HG03060 (cell line): ENCODE data around the gene PHF21B.
"Not testable (repeated sequence)": the region's sequence is repeated elsewhere in the genome, so short reads cannot be mapped to it uniquely, and the experiment has no call there.

Experiments used
- ATAC-seq: cut with Tn5 transposase; IDR thresholded peaks from one replicate; pipeline ENCODE4 v1.9.1; 2021; ENCODE audit warnings: low read depth, moderate number of reproducible peaks; ENCODE audit not compliant: unreplicated experiment

The PHF21B gene

DNA sequence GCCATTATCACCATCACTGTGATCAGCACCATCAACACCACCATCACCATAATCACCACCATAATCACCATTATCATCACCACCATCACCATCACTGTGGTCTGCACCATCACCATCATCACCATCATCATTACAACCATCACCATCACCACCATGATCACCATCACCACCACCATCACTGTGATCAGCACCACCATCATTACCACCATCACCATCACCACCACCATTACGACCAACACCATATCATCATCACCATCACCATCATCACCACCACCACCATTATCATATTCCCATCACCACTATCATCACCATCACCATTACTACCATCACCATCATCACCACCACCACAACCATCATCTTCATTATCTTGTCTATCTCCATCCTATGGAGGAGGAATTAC, 125.2 kb downstream of the PHF21B start:
- ATAC-seq: no peak

DNA sequence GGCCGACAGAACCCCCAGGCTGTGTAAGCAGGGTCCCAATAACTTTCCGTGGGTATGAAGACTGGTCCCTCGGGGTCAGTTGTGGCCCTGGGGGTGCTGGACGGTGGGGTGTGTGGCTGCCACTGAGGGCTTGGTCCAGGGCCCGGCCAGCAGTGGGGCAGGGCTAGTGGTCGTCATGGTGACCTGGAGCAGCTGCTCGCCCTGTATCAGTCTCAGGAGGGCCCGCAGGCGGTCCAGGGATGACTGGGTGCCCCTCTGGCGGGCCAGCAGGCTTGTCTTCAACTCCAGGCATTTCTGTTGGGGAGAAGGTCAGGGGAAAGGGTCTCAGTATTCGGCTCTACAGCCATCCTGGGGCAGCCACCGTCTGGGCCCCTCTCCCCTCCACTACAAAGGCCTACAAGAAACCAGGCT, 126.8 kb downstream of the PHF21B start:
- no peak for ATAC-seq

- ATAC-seq: no peak
These were observed 127.4 kb downstream of the PHF21B start for GRCh38 chr22:44882226-44882905.

- no peak for ATAC-seq
These were observed 128.2 kb downstream of the PHF21B start for GRCh38 chr22:44881624-44882023.

DNA sequence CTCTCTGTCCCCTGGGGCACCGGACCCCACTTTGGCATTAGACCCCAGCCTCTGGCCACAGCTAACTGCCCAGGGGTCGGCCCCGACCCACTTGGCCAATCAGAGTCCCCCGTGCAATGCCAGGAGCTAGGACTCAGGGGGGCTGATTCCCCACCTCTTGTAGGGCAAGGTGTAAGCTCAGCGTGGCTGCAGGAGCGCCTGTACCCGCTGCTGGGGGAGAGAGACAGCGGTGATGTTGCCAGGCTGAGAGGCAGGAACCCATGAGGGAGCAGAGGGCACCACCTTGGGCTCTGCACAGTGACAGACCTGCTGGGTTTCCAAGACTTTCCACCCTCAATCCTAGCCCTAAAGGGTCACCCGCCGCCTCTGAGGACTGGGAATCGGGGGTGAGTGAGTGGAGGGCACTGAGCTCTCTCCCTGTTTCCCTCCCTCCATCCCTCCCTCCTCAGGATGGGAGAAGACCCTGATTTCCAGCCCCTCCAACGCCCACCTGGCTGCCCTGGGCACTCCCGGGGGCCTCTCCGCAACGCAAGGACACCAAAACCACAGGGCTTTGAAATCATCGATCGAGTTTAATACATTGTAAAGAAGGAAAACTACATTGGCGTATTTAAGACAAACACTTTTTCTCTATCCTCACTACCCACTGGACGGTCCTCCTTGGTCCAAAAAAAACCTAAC, 129.1 kb downstream of the PHF21B start:
- ATAC-seq: no peak

DNA sequence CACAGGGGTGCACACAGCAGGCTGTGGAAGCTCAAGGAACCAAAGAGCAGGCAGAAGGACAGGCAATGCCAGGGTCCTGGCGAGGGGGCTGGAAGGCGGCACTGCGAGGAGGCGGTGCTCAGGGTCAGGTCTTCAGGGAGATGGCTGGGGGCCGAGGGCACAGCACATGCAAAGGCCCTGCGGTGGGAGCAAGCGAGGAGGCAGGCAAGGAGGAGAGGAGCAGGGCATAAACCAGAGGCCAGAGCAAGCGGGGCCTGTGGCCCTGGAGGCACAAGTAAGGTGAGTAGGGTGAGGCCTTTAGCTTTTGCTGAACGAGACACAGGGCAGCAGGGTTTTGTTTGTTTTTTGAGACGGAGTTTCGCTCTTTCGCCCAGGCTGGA, 130.5 kb downstream of the PHF21B start:
- ATAC-seq: no peak

DNA sequence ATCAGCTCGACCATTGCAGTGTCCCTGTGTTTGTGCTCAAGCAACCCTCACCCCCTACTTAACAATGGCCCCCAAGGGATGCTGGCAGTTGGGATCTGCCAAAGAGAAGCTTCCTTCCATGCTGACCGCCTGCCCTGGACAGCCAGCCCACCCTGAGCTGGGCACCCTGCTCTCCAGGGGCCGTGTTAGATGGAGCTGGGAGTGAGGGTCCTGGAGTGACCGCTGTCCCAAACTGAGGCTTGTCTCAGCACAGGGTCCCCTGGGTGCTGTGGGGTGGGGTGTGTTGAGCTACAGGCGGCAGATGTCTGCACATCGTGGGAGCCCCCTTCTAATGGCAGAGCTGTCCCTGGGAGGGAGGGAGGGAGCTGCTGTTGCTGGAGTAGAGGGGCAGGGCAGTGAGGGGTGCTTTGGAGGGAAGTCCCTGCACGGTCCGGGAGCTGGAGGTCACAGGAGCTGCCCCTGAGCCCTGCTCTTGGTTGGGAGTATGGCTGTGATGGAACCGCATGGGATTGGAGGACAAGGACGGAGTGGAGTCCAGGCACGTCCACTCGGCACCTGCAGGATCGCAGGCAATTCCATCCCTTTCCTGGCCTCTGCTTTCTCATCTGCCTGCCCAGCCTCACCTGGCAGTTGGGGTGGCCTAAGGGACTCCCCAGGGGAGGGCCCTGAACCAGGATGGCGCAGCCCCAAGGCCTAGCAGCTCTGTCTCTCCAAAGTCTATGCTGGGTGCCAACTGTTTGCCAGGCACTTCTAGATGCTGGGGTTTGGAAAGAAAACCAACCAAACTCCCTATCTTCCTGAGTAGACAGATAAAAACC, 131.1 kb downstream of the PHF21B start:
- no peak for ATAC-seq

DNA sequence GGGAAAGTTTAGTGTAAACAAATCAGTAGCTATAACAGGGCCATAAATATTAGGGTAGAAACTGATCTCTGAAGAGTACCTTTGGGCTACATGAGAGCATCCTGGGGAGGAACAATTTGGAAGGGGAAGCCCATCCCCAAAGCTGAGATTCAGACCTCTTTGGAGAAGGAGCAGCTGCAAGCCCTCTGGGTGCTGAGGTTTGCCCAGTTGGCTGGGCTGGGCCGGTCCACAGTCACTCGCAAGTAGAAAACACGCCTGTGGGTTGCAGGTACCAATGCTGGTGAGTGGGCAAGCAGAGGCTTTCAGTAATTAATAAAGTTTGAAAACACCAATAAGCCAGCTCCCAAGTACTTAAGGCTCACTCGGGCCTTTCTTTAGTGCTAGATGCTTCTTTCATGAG, 132.9 kb downstream of the PHF21B start:
- ATAC-seq: no peak

- ATAC-seq: no peak
These were observed 138.0 kb downstream of the PHF21B start for GRCh38 chr22:44871782-44872181.

DNA sequence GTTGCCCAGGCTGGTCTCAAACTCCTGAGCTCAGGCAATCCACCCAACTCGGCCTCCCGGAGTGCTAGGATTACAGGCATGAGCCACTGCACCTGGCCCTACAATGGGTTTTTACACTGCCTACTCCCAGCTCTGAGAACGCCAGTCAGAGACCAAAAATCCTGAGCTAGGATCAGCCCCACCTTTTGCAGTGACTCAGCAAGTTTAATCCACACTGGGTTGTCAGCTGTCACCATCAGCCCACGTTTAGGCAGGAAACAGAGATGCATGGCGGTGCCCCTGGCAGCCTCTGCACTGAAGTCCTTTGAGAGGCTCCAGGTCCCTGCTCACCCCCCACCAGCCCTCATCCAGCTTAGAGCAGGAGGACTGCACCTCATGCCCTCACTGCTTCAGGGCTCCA, 139.8 kb downstream of the PHF21B start:
- ATAC-seq: no peak

- no peak for ATAC-seq
These were observed 140.6 kb downstream of the PHF21B start for GRCh38 chr22:44869196-44869595.

DNA sequence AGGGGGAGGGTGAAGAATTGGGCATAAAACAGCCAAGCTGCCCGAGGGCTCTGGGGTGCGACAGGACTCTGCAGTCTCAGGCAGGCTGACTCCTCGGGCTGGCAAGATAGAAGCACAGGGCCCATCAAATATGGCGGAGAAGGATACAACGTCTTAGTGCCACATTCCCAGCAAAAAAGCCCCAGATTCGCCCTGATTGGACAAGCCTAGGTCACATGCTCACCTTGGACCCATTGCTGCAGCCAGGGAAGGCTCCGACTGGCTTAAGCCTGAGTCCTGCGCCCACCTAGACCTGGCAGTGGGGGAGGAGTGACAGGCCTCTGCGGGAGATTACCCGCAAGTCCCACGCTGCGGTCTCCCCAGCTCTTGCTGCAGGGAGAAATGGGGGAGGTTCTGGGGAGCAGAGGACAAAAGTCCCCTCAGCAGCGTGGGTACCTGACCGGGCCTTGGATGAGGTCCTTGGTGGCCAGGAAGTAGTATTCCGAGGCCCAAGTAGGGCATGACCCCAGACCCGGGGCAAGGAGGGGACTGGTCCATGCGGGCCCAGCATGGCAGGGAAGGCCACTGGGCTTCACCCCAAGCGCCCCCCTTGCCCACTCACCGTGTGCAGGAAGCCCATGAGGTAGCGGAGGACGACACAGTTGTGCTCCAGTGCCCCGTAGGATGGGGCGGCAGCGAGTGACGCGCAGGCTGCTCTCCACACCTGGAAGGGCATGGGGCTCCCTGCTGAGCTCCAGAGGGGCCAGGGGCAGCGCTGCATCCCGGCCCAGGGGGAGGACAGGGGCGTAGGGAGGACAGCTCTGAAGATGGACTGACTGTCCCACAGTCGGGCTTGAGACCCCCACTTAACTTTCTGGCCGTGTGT, 144.4 kb downstream of the PHF21B start:
- ATAC-seq: no peak

GRCh38 chr22:44862981-44863860, 146.6 kb downstream of the PHF21B start:
- ATAC-seq: no peak

DNA sequence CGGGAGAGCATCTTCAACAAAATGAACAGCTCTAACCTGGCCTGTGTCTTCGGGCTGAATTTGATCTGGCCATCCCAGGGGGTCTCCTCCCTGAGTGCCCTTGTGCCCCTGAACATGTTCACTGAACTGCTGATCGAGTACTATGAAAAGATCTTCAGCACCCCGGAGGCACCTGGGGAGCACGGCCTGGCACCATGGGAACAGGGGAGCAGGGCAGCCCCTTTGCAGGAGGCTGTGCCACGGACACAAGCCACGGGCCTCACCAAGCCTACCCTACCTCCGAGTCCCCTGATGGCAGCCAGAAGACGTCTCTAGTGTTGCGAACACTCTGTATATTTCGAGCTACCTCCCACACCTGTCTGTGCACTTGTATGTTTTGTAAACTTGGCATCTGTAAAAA, 147.5 kb downstream of the PHF21B start:
- no peak for ATAC-seq

DNA sequence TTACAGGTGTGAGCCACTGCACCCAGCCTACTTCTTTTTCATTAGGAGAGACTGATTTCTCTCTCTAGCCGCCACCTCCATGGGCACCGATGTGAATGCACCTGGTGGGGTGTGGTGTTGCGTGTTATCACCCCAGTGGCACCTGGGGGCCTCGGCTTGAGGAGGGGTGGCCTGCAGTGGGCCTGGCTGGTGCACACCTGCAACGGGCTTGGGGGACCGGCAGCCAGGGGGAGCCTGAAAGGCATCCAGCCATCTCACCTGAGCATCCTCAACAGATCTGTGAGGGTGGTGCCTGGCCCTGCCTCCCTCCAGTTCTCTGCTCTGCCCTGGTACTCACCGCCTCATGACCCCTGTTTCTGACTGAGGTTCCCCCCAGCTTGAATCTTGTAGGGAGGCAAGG, 148.6 kb downstream of the PHF21B start:
- ATAC-seq: no peak

DNA sequence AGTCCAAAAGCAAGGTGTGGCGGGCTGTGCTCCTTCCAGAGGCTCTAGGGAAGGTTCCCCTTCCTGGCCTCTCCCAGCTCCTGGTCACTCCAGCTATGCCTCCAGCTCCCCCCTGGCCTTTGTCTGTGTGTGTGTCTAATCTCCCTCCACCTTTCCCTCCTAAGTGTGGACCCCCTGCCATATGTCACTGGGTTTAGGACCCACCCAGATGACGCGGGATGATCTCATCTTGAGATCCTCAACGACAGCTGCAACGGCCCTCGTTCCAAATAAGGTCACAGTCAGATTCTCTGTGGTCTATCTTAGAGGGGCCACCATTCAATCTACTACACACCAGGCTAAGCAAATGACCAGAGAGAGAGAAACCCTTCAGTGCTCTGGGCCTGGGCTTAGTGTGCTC, 149.5 kb downstream of the PHF21B start:
- no peak for ATAC-seq

GRCh38 chr22:44859641-44860040, 150.2 kb downstream of the PHF21B start:
- ATAC-seq: no peak

DNA sequence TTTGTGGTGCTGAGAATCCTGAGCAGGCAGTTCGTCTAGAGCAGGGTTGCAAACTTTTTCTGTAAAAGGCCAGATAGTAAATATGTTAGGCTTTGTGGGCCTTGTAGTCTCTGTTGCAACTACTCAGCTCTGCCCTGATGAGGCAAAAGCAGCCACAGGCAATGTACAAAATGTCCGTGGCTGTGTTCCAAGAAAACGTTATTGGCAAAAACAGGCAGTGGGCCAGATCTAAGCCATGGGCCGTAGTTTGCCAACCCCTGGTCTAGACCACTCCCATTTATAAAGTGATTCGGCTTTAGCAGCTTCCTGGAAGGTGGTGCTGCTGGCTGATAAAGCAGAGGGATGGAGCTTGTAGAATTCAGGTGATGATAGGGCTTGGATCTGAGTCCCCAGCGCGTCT, 151.0 kb downstream of the PHF21B start:
- not testable (repeated sequence) for ATAC-seq

GRCh38 chr22:44855855-44856254, 153.9 kb downstream of the PHF21B start:
- ATAC-seq: no peak

- ATAC-seq: not testable (repeated sequence)
These were observed 155.2 kb downstream of the PHF21B start for GRCh38 chr22:44854641-44855040.
